Stimulated activated CD4-positive, alpha-beta T cell treated with anti-CD3 and anti-CD28 coated beads, Interleukin-4, amount 100 ng/mL, for 1 hour (primary cell): ENCODE results near the gene TSPAN4.

Source experiments
- DNase-seq: peaks from one replicate; pipeline ENCODE4 v3.0.0-alpha.2; 2020

Gene TSPAN4, protein sequence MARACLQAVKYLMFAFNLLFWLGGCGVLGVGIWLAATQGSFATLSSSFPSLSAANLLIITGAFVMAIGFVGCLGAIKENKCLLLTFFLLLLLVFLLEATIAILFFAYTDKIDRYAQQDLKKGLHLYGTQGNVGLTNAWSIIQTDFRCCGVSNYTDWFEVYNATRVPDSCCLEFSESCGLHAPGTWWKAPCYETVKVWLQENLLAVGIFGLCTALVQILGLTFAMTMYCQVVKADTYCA

DNA sequence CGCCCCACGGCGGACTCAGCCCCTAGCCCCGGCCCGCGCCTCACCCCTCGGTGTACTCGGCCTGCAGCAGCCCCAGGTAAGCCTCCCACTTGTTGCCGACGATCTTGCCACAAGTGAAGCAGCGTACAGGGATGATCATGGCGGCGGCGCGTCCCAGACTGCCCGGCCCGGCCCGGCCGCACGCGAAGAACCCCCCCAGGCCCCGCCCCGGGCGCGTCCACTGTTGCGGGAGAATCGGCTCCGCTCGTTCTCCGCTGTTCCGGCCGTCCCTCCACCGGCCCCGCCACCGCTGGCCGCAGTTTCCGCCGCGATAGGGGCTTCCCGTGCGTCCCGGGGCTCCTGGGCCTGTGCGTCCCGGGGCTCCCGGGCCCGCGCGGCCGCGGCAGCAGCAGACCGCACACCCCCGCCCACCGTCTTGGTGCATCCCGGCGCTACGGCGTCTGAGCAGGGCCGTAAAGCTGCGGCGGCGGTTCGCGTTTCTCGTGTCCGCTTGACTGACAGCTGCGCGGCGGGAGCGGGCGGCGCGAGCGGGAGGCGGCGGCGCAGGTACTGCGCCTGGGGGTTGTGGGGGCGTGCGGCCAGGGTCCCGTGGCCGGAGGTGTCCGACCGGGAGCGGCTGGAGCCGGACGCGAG, at the start of gene TSPAN4, which contains the start of gene POLR2L:
Gene TSPAN4, plus strand, starts transcription at position 483 of the 633 bp plus-strand sequence. CDS start 7,453 bp downstream, outside the sequence.
Gene POLR2L, minus strand, starts transcription at position 160 of the 633 bp plus-strand sequence. Its CDS starts 21 bp downstream, at position 139.
- peak; percentile 92 for DNase-seq

DNA sequence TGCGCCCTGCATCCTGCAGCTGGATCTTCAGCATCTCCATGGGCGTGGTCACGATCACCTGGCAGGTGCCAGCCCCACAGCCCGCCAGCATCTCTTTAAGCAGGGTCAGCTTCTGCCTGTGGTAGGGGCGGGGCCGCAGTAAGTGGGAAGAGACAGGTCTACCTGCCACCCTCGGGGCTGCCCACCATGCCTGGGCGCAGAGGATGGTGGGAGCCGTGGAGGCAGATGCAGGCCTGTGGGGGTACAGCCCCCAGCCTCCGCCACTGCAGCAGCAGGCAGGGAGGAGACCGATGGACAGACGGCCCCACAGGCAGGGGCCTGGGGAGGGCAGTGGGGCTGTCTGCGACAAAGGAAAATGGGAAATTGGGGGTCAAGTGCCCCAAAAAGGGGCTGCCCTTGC, 49.8 kb upstream of the TSPAN4 start:
- no peak for DNase-seq

DNA sequence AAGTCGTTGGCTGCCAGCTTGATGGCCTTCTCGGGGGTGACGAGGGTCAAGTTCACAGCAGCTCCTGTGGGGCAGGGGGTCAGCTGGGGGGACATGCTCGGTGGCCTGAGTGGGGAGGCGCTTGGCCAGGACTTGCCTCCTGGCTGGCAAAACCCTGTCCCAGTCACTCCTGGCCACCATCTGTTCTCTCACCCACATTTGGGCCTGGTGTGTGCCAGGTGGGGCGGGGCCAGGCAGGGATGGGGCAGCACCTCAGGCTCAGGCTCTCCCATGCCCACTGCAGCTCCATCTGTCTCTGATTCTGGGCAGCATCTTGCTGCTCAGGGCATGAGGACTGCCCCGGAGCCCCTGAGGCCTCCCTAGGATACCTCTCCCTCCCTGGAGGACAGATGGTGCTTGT, 49.1 kb upstream of the TSPAN4 start:
- DNase-seq = no peak

DNA sequence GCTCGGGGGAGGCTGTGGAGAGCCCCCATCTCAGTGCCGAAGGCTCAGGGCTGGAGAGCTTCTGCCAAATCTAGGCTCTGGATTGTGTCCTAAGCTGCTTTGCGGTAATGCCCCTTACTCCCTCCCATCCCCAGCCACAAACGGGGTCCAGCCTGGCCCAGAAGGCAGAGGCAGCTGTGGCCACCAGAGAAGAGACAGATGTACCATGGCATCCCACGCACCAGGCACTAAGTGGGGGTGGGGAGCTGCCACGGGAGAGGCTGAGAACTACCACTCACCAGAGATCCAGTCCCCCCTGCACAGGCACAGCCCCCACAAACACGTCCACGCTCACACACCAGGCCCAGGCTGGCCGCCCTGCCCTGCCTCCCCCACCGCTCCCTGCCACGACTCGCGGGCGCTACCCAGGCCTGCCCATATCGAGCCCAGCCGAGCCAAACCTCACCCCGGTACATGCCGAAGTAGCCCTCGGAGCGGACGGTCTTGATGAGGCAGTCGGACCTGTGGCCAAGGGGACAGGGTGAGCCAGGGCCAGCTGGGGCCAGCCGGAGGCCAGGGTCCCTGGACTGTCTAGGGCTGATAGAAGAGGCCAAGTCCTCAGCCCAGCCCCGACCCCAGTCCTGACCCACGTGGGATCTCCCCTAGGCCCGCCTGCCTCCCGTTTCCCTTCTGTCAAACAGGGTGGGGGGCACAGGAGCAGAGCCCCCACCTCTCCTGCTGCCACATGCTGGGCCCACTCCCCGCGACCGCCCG, 48.5 kb upstream of the TSPAN4 start:
- DNase-seq = no peak

DNA sequence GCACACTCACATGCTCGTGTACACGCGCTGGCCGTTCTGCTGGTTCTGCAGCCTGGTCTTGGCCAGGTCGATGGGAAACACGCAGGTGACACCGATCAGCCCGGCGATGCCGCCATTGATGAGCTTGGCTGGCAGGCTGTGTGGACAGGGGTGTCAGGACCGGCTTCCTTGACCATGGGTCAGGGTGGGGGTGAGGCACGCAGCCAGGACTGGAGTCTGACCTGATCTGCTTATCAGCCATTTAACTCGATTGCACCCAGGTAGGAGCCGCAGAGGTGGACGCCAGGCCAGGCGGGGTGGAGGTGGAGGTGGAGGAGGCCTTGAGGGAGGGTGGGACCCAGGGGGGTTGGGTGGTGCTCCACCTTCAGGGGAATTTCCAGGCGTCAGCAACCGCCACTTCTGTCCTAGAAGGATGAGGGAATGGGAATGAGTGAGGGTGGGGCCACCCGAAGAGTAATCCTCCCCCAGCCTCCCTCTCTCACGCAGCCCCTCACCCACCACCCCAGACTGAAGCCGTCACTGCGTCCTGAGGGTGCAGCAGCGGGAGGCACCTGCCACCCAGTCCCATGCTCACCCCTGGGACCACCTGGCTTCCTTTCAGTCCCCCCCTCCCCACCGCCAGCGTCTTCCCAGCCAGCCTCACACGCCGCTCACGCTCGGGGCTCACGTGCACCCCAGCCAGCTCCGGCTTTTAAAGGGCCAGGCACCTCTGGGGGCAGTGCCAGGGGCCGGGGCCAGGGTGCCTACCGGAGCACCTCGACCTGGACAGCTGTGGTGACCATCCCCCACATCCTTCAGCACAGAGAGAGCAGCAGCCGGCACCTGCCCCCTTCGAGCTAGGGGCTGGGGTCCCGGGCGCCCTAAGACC, 47.7 kb upstream of the TSPAN4 start:
- DNase-seq = no peak

DNA sequence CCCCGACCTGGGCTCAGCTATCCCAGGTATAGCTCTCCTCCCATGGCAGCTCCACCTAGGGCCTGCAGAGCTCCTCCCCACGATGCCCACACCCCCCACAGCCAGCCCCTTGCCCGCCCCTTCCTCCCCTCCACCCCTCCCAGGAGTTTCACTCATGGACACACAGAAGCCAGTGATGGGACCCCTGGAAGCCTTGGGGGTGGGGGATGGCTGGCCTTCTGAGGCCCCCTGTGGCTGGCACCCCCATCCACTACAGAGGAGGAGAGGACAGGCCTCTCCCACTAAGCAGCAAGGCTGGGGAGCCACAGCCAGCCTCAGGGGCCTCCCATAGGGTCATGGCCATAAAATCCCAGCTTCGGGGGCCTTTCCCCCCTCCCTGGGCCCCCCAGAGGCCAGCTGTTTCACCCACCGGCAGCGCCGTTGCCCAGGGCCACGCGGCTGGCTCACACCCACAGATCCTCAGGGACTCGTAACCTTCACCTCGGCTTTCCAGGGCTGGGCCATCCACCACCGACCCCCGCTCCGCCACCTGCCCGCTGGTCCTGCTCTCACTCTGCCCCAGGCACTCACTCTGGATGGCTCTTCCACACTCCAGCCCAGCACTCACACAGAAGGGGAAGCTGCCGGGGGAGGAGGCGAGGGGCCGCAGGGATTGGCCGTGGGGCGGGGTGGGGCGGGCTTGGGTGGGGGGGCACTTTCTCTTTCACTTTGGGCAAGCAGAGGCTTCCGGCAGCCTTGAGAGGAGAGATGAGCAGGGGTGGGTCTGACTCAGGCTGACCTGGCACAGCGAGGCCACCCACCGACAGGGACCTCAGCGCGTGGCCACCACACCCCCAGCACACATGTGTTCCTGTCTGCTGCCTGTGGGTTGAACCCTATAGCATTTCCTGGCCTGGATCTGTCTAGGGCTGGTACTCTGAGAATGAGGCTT, 46.8 kb upstream of the TSPAN4 start:
- DNase-seq = peak; percentile 80

DNA sequence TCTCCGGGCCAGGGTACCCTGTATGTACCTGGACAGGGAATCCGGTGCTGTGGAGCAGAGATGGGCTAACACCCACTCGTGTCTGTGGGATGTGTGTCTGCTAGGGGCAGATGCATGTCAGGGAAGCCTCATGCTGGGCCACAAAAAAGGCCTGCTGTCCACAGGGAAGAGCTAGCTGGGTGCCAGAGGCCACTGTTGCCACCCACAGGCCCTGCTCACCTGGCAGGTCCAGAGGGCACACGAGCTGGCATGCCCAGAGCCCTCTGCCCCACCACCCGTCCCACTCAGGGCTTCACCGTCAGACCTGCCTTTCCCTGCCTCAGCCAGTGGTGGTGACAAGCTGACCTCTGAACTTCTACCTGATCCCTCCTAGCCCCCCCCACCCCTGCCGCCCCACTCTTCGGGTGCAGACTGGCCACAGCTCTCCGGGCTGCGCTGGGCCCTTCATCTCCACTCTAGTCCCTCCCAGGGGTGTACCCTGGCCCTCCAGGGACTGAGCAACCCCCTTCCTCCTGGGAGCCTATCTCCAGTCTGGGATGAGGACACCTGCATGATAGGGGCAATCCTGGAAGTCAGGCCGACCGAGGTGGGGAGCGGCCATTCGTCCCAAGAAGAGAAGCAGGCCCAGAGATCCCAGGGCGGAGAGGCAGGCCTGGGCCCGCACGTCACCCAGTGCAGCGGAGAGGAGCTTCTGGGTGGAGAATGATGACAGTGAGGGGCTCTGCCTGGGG, 45.9 kb upstream of the TSPAN4 start:
- no peak for DNase-seq

DNA sequence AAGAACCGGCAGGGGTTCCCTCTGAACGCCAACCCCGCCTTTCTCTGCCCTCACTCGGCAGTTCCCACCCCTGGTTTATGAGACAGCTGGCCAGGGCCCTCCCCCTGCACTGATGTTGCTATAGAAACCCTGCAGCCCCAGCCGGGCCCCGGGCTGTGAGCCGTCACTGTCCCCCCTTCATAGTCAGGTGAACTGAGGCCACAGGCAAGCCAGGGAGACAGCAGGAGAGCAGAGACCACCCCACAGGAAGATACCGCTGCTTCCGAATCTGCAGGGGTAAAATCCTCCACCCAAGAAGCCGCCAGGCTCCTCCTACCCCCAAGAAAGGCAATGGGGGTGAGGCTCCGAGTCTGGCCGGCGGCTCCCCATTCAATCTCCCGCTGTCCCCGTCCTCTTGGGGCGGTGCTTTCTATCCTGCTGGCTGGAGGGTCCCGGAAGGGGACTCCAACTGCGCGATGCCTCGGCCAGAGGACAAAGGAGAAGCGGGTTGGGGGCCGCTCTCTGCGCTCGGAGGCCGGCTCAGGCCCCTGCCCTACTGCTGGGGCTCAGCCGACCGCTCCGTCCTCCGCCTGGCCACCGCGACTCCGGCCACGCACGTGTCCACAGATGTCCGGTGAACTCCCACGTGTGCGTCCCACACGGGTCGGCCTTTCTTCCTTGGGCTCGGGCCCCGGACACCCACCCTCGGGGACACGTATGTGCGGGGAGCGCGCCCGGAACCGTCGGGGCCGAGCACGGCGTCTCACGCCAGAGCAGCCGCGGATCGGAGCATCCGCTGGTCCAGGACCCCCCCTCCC, 45.2 kb upstream of the TSPAN4 start:
- peak; percentile 74 for DNase-seq

DNA sequence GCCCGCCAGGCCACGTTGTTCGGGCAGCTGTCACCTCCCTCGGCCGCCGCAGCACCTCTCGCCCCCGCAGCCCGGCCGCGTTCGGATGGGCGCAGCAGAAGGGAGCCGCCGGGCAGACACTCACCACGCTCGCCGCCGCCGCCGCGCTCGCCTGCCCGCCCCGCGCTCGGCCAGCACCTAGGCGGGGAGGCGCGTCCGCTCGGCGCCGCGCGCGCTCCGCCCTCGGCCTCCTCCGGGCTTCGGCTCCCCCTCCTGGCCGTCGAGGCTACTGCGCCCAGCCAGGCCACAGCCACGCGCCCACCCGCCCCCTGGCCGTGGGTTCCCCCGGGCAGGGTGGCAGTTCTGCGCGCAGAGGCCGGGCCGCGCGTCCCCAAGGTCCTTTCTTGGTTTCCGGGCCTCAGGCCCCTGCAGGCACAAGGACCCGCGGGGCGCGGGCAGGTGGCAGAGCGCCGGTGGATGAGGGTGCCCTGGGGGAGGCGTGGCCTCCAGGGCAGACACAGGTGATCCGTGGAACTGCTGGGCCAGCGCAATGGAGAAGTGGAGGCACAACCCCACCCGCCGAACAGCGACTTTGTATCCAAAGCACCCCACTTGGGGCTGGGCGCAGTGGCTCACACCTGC, 44.4 kb upstream of the TSPAN4 start, which contains the start of gene SLC25A22:
Gene SLC25A22, minus strand, starts transcription at position 189 of the 621 bp plus-strand sequence. CDS start 3,275 bp downstream, outside the sequence.
- peak; percentile 88 for DNase-seq

DNA sequence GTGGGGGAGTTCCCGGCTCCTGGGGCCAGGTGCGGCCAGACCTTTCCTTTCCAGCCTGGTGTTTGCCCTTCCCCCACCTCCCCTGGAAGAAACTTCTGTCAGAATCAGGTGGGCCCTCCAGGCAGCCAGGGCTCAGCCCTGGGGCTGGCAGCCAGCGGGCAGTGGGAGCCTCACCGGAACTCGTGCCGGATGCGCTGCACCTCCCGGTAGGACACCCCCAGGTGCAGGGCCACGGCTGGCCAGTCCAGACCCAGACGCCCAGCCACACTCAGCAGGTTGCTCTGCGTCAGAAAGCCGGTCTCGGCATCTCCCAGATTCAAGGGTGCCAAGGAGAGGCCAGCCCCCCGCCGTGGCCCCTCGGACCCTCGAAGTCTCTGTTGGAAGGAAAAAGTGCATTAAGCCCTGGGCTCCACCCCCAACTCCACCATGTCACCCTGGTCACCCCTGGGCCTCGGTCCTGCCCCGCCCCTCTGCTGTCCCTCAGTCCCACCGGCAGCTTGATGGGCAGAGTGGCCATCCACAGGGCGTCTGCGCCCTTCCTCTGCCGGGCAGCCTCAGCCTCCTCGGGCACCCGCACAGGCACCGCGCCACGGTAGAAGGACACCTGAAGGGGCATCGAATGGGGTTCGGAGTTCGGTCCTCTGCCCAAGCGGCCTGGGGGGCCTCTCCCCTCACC, 42.9 kb upstream of the TSPAN4 start:
- DNase-seq = no peak

DNA sequence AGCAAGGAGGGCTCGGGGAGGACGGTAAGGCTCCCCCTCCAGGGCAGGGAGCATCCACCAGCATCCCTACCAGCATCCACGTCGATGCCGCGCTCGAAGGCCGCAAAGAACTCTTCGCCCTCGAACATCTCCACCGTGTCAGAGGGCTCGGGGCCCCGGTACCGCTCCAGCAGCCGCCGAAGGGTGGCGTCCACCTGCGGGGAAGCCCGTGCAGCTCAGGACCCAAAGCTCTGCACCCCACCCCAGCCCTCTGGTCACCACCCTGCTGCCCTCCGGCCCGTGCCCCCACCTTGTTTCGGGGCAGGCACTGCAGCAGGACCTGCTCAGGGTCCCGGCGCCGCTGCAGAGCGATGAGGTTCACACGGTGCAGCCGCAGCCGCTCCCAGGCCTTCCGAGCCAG, 42.2 kb upstream of the TSPAN4 start:
- DNase-seq = no peak

DNA sequence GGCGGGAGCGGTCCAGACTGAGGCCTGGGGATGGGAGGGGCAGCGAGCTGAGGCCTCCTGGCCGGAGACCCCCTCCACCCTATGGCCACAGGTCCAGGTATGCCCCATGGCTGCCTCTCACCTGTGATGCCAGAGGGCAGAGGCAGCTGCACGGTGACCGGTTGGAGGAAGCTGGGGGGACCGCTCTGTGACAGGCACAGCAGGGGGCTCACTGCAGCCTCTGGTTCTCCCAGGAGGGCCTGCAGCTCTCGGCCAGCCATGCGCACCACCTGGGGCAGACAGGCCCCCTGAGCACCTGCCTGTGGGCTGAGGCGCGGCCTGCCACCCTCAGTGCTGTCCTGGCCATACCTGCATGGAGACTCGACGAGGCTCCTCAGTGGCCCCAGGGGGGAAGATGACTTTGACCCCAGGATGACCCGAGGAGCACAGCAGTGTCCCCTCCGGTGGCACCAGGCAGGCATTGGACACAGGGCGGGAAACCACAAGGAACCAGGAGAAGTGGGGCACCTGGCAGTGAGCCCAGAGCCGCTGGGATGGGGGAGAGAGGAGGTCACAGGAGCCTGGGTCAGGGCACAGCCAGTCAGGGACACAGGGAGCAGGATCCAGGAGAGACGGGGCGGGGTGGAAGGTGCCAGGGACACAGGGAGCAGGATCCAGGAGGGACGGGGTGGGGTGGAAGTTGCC, 41.4 kb upstream of the TSPAN4 start:
- DNase-seq = no peak

DNA sequence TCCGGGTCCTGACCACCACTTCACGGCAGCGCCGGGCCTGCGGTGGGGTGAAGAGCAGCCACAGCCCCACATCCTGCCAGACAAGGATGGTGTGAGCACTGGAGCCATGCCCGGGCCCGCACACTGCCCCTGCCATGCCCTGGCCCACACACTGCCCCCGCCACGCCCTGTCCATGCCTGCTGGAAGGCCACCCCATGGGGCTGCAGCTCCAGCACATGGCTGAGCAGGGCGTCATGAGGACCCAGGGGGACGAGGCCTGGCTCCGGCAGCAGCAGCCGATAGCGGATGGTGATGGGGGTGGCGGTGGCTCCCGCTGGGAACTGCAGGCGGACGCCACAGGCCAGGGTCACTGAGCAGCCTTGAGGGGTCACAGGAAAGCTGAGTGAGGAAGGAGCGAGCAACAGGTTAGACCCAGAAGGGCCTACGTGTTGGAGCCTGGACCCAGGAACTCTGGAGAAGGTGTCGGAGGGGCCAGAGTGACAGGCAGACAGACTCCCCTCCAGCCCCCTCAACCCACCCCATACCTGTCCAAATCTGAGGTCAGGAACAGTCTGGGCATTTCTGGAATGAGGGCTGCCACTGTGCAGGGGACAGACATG, 40.5 kb upstream of the TSPAN4 start:
- DNase-seq = no peak

DNA sequence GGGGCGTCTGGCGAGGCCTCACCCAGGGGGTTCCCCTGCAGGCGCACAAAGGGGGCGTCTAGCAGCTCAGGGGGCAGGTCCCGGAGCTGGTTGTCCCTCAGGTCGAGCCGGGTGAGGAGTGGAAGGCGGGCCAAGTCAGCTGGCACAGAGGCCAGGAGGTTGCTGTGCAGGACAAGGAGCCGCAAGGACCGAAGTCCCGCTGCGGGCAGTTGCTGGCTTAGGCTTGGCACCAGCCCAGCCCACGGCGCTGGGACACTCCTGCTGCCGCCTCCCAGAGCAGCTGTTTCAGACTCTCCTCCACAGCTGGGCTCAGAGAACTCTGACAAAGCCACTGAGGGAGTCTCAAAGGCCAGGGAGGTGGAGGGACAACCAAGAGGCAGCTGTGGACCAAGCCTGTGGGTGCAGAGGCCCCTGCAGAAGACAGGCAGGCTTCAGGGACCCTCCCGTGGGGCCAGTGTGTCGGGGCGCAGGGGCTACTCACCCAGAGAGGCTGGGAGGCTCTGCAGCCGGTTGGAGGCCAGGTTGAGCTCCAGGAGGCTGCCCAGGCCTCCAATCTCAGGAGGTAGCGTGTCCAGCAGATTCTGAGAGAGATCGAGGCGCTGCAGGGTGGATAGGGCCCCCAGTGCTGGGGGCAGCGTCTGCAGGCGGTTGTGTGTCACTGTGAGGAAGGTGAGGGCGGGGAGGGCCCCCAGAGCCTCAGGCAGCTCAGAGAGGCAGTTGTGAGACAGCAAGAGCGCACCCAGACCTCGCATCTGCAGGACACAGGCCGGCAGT, 39.8 kb upstream of the TSPAN4 start:
- no peak for DNase-seq

DNA sequence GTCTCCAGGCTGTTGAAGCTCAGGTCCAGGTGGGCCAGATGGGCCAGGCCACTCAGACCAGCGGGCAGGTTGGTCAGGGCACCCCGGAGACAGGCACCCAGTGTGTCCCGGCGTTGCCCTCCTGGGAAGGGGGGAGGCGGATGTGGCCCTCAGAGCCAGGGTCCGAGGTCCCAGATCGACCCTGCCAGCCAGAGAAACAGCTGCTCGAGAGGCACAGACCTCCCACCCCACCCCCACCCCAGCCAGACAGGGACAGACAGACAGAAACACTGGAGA, 39.2 kb upstream of the TSPAN4 start:
- DNase-seq = no peak

DNA sequence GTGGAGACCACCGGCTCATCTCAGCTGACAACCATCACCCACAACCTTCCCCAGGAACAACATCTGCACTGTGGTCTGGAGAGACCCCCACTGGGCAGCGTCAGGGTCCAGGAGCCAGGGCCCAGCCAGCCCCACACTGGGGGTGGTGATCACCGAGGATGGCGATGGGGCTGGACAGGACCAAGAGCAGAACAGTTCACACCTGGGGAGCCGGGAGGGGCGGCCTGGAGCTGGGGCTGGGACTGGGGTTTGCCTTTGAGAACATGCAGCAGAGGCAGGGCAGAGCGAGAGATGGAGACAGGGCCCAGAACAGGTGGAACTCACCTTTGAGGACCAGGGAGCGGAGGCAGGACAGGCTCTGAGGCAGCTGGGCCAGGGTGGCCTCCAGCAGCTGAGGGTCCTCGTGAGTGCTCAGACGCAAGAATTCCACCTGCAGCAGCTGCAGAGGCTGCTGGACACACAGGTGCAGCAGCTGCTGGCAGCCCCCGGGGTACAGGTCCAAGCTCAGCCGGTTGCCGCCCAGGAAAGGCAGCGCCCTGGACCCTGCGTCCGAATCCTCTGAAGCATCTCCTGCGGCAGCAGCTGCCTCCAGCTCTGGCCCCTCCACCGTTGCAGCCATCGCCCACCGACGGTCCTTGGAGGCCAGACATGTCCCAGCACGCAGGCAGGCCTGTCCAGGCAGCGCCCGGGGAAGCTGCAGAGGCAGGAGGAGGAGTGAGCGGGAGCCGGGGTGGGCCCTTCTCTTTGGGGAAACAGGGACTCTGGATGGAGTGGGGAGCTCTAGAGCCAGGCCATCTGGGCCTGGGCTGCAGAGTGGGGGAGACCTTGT, 38.7 kb upstream of the TSPAN4 start:
- DNase-seq = no peak

DNA sequence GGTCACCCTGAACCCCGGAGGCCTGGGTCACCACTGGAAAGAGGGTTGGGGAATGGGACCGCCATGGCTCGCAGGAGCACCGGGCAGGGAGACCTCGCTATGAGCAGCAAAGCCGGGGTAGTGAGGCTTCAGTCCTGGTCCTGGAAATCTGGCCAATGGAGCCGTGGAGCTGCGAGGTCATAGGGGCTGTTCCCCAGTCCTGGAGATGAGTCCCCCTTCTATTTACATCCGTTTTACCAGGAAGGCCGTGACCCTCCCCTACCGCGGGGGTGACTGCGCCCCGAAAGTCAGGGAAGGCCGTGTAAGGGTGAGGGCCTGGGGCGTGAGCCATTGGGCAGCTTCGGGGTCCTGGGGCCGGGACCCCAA, 38.1 kb upstream of the TSPAN4 start:
- no peak for DNase-seq
